IPS-20b (cell line): Measurements from ENCODE around the gene ACAT2.
A peak's percentile ranks its signal among the peaks of the same experiment; 100 is the strongest.
"Not testable (repeated sequence)": the region's sequence is repeated elsewhere in the genome, so short reads cannot be mapped to it uniquely, and the experiment has no call there.

ENCODE experiments used
- H3K27ac ChIP-seq: one replicate; pipeline ENCODE4 v1.5.1; 2013; ENCODE audit warnings: low read length
- H3K27me3 ChIP-seq: 2 replicates; pipeline ENCODE4 v1.6.1; 2013; ENCODE audit warnings: mild to moderate bottlenecking, low read length, inconsistent platforms; ENCODE audit not compliant: insufficient read depth
- H3K36me3 ChIP-seq: 2 replicates; pipeline ENCODE4 v1.6.1; 2013; ENCODE audit warnings: low read depth, mild to moderate bottlenecking, inconsistent platforms, low read length, moderate library complexity; ENCODE audit not compliant: insufficient read depth
- H3K4me1 ChIP-seq: 2 replicates; pipeline ENCODE4 v1.6.1; 2013; ENCODE audit warnings: mild to moderate bottlenecking, control low read depth, inconsistent platforms, low read length, moderate library complexity; ENCODE audit not compliant: insufficient read depth
- H3K4me3 ChIP-seq: 2 replicates; pipeline ENCODE4 v1.5.1; 2013; ENCODE audit warnings: mild to moderate bottlenecking, low read length, inconsistent platforms
- H3K9ac ChIP-seq: 2 replicates; pipeline ENCODE4 v1.6.1; 2013; ENCODE audit warnings: low read depth, mild to moderate bottlenecking, inconsistent platforms, low read length, moderate library complexity
- H3K9me3 ChIP-seq: 2 replicates; pipeline ENCODE4 v1.6.1; 2013; ENCODE audit warnings: mild to moderate bottlenecking, low read depth, low read length, inconsistent platforms; ENCODE audit not compliant: insufficient read depth

ACAT2 gene

DNA sequence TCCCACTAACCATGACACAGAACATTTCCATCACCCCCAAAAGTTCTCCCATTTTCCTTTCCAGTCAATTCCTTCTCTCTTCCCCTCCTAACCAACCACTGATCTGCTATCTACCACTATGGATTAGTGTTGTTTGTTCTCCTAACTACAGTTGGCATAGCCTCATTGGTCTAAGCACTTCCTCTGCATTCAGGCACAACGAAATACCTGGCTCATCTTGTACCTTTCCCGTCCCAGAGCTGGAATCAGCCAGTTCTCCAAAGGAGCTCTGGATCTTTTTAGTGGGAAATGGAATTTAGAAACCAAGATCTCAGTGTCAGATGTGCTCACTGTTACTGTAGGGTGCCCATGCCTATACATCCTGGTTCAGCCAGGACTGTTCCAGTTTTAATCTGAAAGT is 38.6 kb upstream of the ACAT2 start:
- H3K4me1 ChIP-seq: peaks cover 3% of the 10 kb centered on the region; the same call in 1 of the 2 replicates
- no peak overlapping the region for H3K9ac ChIP-seq
- H3K4me3 ChIP-seq: no peak overlapping the region
- peaks cover 5% of the 10 kb centered on the region; the same call in 1 of the 2 replicates for H3K36me3 ChIP-seq
- no peak overlapping the region for H3K27ac ChIP-seq
- no peaks in the 10 kb centered on the region for H3K9me3 ChIP-seq
- H3K27me3 ChIP-seq: no peaks in the 10 kb centered on the region

GRCh38 chr6:159724778-159725177 is 37.1 kb upstream of the ACAT2 start:
- peaks cover 12% of the 10 kb centered on the region; the same call in 1 of the 2 replicates for H3K4me1 ChIP-seq
- H3K27me3 ChIP-seq: no peaks in the 10 kb centered on the region
- H3K9ac ChIP-seq: no peak overlapping the region
- no peak overlapping the region for H3K27ac ChIP-seq
- peaks cover 5% of the 10 kb centered on the region; the same call in 1 of the 2 replicates for H3K36me3 ChIP-seq
- no peak overlapping the region for H3K4me3 ChIP-seq
- H3K9me3 ChIP-seq: no peaks in the 10 kb centered on the region

- not testable (repeated sequence) for H3K9ac ChIP-seq, H3K27ac ChIP-seq, H3K27me3 ChIP-seq, H3K9me3 ChIP-seq, H3K36me3 ChIP-seq
- Histone ChIP-seq H3K4me1 (peaks cover 16% of the 10 kb centered on the region; the same call in 1 of the 2 replicates), H3K4me3 (peak overlapping the region; percentile 97)
Observed at GRCh38 chr6:159725208-159725607, 36.6 kb upstream of the ACAT2 start.

DNA sequence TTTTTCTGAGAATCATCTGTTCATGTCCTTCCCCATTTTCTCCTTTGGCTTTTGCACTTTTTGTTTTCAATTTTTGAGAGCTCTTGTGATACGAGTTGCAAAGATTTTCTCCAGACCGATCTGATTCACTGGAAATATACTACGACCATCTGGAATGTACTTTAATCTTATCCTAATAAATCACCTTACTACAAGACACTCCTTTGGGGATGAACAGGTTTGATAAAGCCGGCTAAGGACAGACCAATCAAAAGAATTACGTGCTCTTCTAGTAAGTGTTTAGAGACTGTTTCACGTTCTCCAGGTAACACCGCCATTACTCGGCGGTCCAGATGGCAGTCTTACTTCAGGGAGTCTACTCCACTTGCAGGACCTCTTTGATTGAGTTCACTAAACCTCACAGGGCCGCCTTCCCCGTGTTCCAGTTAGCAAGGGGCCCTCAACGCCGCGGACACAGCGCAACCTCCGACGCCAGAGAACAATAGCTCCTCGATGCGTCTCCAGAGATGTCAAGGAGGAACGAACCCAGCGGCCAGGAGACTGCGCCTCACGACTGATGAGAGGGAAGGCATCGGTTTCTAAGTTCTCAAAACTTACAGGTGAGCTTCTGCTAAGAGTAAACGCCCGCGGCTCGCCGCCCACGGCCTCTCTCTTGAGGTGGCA is 35.5 kb upstream of the ACAT2 start:
- H3K27me3 ChIP-seq: no peaks in the 10 kb centered on the region
- H3K9ac ChIP-seq: peak overlapping the region; percentile 99
- peak overlapping the region; percentile 97 for H3K4me3 ChIP-seq
- no peaks in the 10 kb centered on the region for H3K9me3 ChIP-seq
- H3K27ac ChIP-seq: peak overlapping the region; percentile 98
- H3K36me3 ChIP-seq: peaks cover 19% of the 10 kb centered on the region; the same call in 1 of the 2 replicates
- H3K4me1 ChIP-seq: peaks cover 18% of the 10 kb centered on the region; the same call in 1 of the 2 replicates

DNA sequence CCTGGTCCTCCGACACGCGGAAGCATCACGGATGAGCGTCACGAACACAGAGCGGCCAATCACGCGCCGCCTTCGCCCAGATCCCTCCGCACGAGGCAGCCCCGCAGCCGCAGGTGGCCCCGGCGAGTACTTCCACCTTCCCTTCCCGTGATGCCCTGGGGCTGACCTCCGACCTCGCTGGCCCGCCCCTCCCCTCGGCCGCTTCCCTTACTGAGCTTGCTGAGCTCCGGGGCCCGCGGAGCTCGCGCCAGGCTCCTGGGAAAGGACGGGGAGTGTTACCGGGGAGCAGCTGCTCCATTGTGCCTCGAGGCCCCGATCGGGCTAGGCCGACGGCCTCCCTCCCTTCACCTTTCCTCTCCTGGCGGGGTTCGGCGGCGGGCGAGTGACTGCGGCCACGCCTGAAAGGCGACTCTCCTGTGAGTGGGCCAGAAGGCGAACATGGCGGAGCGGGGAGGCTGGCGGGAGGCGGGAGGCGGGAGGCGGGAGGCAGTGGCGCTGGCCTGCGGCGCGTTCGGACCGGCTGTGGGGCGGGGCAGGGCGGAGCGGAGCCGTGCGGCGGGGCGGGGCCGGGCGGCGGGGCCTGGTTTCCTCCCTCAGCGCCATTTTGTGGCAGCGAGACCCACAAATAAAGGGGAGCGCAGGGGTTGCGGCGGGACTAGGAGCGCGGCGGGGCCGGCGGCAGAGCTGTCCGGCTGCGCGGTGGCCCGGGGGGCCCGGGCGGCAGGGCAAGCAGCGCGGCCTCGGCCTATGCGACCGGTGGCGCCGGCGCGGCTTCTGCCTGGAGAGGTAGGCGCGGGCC is 34.7 kb upstream of the ACAT2 start, which contains the start of gene WTAP:
Gene WTAP (plus strand): TSS at position 589 of the 799 bp plus-strand sequence. CDS start 8,760 bp downstream, outside the sequence.
- Histone ChIP-seq H3K27me3 (no peaks in the 10 kb centered on the region), H3K4me1 (peaks cover 18% of the 10 kb centered on the region; the same call in 1 of the 2 replicates), H3K36me3 (peaks cover 27% of the 10 kb centered on the region; the same call in 1 of the 2 replicates)

GRCh38 chr6:159727717-159728445 is 34.0 kb upstream of the ACAT2 start:
- H3K36me3 ChIP-seq: peaks cover 29% of the 10 kb centered on the region; the same call in 1 of the 2 replicates

More for the DNA sequence above, 34.7 kb upstream of the ACAT2 start, which contains the start of gene WTAP:
- peak within 1 kb of the TSS; percentile 98 for H3K27ac ChIP-seq
- H3K9ac ChIP-seq: peak within 1 kb of the TSS; percentile 99
- H3K9me3 ChIP-seq: no peaks in the 10 kb centered on the region
- H3K4me3 ChIP-seq: peak within 1 kb of the TSS; percentile 97

DNA sequence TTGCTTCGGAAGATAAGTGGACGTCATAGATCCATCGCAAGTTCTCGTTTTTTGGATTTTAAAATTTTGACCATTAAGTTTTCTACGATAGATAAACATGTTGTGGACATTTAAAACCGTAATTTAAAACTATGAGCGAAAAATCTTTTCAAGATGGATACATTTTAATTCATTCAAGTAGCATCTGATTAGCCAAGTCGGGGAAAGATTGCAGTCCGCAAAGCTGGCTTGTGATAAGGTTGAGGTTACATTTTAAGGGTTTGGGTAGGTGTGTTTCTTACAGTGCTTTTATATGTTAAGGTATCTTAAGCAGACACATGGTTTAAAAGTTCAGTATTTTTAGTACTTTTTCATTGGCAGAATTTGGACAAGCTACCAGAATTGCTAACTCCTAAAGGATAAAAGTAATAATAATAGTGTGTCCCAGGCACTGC is 33.3 kb upstream of the ACAT2 start:
- peaks cover 18% of the 10 kb centered on the region; the same call in 1 of the 2 replicates for H3K4me1 ChIP-seq
- H3K36me3 ChIP-seq: peaks cover 29% of the 10 kb centered on the region; the same call in 1 of the 2 replicates
- H3K4me3 ChIP-seq: peak overlapping the region; percentile 95
- H3K27me3 ChIP-seq: no peaks in the 10 kb centered on the region
- peak overlapping the region; percentile 97 for H3K9ac ChIP-seq
- H3K27ac ChIP-seq: no peak overlapping the region
- H3K9me3 ChIP-seq: no peaks in the 10 kb centered on the region

More at GRCh38 chr6:159727717-159728445, 34.0 kb upstream of the ACAT2 start:
- Histone ChIP-seq H3K4me3 (peak overlapping the region; percentile 95), H3K4me1 (peaks cover 18% of the 10 kb centered on the region; the same call in 1 of the 2 replicates), H3K27me3 (no peaks in the 10 kb centered on the region), H3K27ac (peak overlapping the region; percentile 72), H3K9ac (peak overlapping the region; percentile 97), H3K9me3 (no peaks in the 10 kb centered on the region)

DNA sequence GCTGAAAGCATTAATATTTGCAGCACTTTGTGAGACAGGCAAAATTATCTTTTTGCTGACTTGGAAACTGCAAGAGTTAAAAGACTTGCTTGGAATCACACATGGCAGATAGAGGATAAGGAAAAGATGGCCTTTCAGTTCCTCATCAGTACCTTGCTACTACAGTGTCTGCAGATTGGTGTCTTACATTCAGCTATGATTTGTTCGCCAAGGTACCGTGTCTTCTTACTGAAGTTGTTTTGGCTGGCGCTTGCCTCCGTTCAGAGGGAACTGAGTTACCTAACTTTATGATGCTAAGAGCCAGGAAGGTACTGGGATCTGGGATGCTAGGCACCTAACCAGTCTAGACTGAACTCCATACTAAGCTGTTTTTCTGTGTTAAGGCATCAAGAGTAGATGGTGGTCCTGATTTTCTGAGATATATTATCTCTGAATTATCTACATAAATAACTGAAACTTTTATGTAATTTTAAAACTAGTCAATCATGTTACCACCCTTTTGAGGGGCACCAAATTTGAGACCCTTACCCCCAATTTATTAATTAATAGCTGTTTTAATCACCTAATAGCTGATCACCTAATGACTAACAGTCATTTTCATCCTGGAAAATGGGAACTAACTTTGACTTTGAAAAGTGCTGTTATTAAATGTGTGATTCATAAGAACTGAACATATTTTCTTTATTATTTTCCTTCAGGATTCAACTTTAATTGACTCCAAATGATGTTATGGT is 32.1 kb upstream of the ACAT2 start:
- H3K4me3 ChIP-seq: peak overlapping the region; percentile 95
- peak overlapping the region; percentile 97; the same call in 1 of the 2 replicates for H3K9ac ChIP-seq
- H3K9me3 ChIP-seq: no peaks in the 10 kb centered on the region
- H3K36me3 ChIP-seq: peaks cover 34% of the 10 kb centered on the region; the same call in 1 of the 2 replicates
- no peak overlapping the region for H3K27ac ChIP-seq
- no peaks in the 10 kb centered on the region for H3K27me3 ChIP-seq
- H3K4me1 ChIP-seq: peaks cover 18% of the 10 kb centered on the region; the same call in 1 of the 2 replicates

DNA sequence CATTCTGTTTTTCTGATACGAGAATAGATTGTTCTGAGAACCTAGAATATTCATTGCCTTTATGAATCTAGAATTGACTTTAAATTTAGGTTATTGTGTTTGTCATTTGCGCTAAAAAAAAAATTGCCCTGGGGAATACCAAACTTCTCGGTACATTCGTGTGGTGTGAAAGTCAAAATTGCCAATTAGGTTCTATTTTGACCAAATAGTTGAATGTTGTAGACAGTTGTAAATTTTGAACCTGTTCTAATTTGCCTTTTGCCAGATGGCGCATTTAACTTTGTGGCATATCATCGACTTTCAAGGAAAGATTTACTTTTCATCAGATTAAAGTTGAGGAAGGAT is 31.5 kb upstream of the ACAT2 start:
- peak overlapping the region; percentile 95 for H3K4me3 ChIP-seq
- peaks cover 34% of the 10 kb centered on the region; the same call in 1 of the 2 replicates for H3K36me3 ChIP-seq
- peak overlapping the region; percentile 97; the same call in 1 of the 2 replicates for H3K9ac ChIP-seq

DNA sequence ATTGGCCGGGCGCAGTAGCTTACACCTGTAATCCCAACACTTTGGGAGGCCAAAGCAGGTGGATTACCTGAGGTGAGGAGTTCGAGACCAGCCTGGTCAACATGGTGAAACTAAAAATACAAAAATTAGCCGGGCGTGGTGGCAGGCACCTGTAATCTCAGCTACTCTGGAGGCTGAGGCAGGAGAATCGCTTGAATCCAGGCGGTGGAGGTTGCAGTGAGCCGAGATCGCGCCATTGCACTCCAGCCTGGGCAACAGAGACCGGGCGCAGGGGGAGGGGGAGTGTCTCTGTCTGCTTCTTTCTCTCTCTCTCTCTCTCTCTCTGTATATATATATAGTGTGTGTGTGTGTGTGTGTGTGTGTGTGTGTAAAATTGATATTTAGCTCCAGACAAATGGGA is 29.3 kb upstream of the ACAT2 start:
- H3K9me3 ChIP-seq, H3K4me3 ChIP-seq, H3K27me3 ChIP-seq, H3K27ac ChIP-seq, H3K9ac ChIP-seq: not testable (repeated sequence)
- H3K36me3 ChIP-seq: peaks cover 45% of the 10 kb centered on the region
- H3K4me1 ChIP-seq: peaks cover 15% of the 10 kb centered on the region; the same call in 1 of the 2 replicates

More for the DNA sequence above, 31.5 kb upstream of the ACAT2 start:
- peaks cover 18% of the 10 kb centered on the region; the same call in 1 of the 2 replicates for H3K4me1 ChIP-seq
- H3K27ac ChIP-seq: no peak overlapping the region
- no peaks in the 10 kb centered on the region for H3K9me3 ChIP-seq
- no peaks in the 10 kb centered on the region for H3K27me3 ChIP-seq
